ENCODE data around the gene CRAMP1.

GRCh38 chr16:1613728-1614455 lies 1.7 kb downstream of the CRAMP1 start:
- TF ChIP-seq POLR2A (IDR thresholded peaks at IDR 0.05; ENCODE audit: low read length) (no peak), GATA1 (IDR thresholded peaks at IDR 0.05; ENCODE audit: low read depth, low read length) (no peak)
